Gastrocnemius medialis (tissue), 4 donors: ENCODE results near the gene RAD51B. TPM values are rescaled to one million over a fixed set of nuclear protein-coding genes. Genes with fewer than 3 reads are reported as not detected.

Source experiments
- ATAC-seq, 2 donors: fragments of 150-250 bp; one replicate each; pipeline ENCODE4 v1.9.1; 2016
- DNase-seq, 2 donors: peaks; one replicate each; pipeline ENCODE4 v3.0.0-alpha.2; 2019
- H3K27ac ChIP-seq, 4 donors: fragments of 200-600 bp; sonication (generic); 1 replicate in 1 of 4; 2 replicates in 3 of 4; pipeline ENCODE4 v1.5.1; 2016 to 2018; ENCODE audit warnings: mild to moderate bottlenecking in 2 of 4, moderate library complexity in 1 of 4
- H3K27me3 ChIP-seq, 3 donors: fragments of 200-600 bp; sonication (generic) in 2 of 3; 1 replicate in 1 of 3; 2 replicates in 2 of 3; pipeline versions ENCODE4 v1.5.1 to v1.6.0; 2016 to 2019; ENCODE audit warnings: mild to moderate bottlenecking in 1 of 3, moderate library complexity in 1 of 3
- H3K36me3 ChIP-seq, 2 donors: fragments of 200-600 bp; sonication (generic) in 1 of 2; one replicate each; pipeline ENCODE4 v1.5.1; 2017 to 2018
- H3K4me1 ChIP-seq, 2 donors: fragments of 200-600 bp; sonication (generic) in 1 of 2; one replicate each; pipeline ENCODE4 v1.5.1; 2016 to 2017; ENCODE audit warnings: mild to moderate bottlenecking in 2 of 2
- H3K4me3 ChIP-seq, 4 donors: fragments of 200-600 bp; sonication (generic) in 3 of 4; 1 replicate in 1 of 4; 2 replicates in 3 of 4; pipeline ENCODE4 v1.5.1; 2016 to 2019; ENCODE audit warnings: mild to moderate bottlenecking in 2 of 4
- H3K9me3 ChIP-seq, 3 donors: fragments of 200-600 bp; sonication (generic) in 2 of 3; 1 replicate in 1 of 3; 2 replicates in 2 of 3; pipeline ENCODE4 v1.5.1; 2016 to 2019
- CTCF ChIP-seq, 5 experiments: fragments of 450-650 bp in 3 of 5; fragments of 200-600 bp in 2 of 5; sonication (generic) in 2 of 5; IDR thresholded peaks in 4 of 5; conservative IDR thresholded peaks in 1 of 5; 1 replicate in 4 of 5; 2 replicates in 1 of 5; pipeline ENCODE4 v1.5.1; 2016 to 2019; ENCODE audit warnings: antibody characterized with exemption in 5 of 5, mild to moderate bottlenecking in 3 of 5, moderate library complexity in 3 of 5
- POLR2A ChIP-seq, 2 donors: fragments of 450-650 bp; IDR thresholded peaks; one replicate each; pipeline ENCODE4 v1.6.1; 2017; ENCODE audit warnings: antibody characterized with exemption in 2 of 2, mild to moderate bottlenecking in 2 of 2, moderate library complexity in 2 of 2
- in situ Hi-C, 4 donors: fragments of 200-750 bp; cut with MboI; loops; one replicate each; pipeline versions ENCODE4 v1.15.0 to v1.8.0; 2017; ENCODE audit warnings: low sequenced_read_pairs in 4 of 4
- intact Hi-C: fragments of 100-400 bp; cut with DNase I; formaldehyde crosslinking; loops from one replicate; pipeline ENCODE4 v1.15.1; 2023; ENCODE audit warnings: low total_unique reads
- total RNA-seq, 4 donors: library from RNA; depleted of rRNA; stranded (reverse); fragments of >200 nt; gene quantifications; one replicate each; pipeline versions ENCODE4 v1.1.0 to v1.2.3, GENCODE V29; 2016

RAD51B gene
- total RNA-seq, 4 donors from 2014 or later = 1.6 to 3.3 (median 2.4) TPM

GRCh38 chr14:68397371-68397811 is 577.8 kb downstream of the RAD51B start:
- peak in 1 of 2 donors; percentile 32 for ATAC-seq
- H3K36me3 ChIP-seq = no peaks in the 10 kb centered on the region
- H3K27me3 ChIP-seq = no peaks in the 10 kb centered on the region
- H3K4me3 ChIP-seq = no peak overlapping the region
- intact Hi-C loops (no loop called here), in situ Hi-C loops (no loop called here)
- peaks cover 29 to 38% of the 10 kb centered on the region in 2 donors for H3K4me1 ChIP-seq
- H3K9me3 ChIP-seq = no peaks in the 10 kb centered on the region
- H3K27ac ChIP-seq = no peak overlapping the region
- TF ChIP-seq POLR2A (IDR thresholded peaks at IDR 0.05) = no peak
- no peak for TF ChIP-seq CTCF (IDR thresholded peaks at IDR 0.05 in 4 of 5, conservative IDR thresholded peaks at IDR 0.05 in 1 of 5)
- peak; percentile 42 to 68 for DNase-seq

GRCh38 chr14:68397822-68398221 is 578.2 kb downstream of the RAD51B start:
- ATAC-seq (no peak), DNase-seq (no peak)
- Histone ChIP-seq H3K4me1 (peaks cover 29 to 37% of the 10 kb centered on the region in 2 donors), H3K27me3 (no peaks in the 10 kb centered on the region), H3K9me3 (no peaks in the 10 kb centered on the region), H3K36me3 (no peaks in the 10 kb centered on the region), H3K4me3 (no peak overlapping the region), H3K27ac (no peak overlapping the region)
- intact Hi-C loops (no loop called here), in situ Hi-C loops (no loop called here)
- no peak for TF ChIP-seq POLR2A (IDR thresholded peaks at IDR 0.05)
- no peak for TF ChIP-seq CTCF (IDR thresholded peaks at IDR 0.05 in 4 of 5, conservative IDR thresholded peaks at IDR 0.05 in 1 of 5)

- ATAC-seq (no peak), DNase-seq (no peak)
- in situ Hi-C loops (no loop called here), intact Hi-C loops (no loop called here)
- Histone ChIP-seq H3K27me3 (no peaks in the 10 kb centered on the region), H3K36me3 (no peaks in the 10 kb centered on the region), H3K27ac (no peak overlapping the region), H3K4me3 (no peak overlapping the region), H3K4me1 (peaks cover 29 to 32% of the 10 kb centered on the region in 2 donors), H3K9me3 (no peaks in the 10 kb centered on the region)
- no peak for TF ChIP-seq POLR2A (IDR thresholded peaks at IDR 0.05)
- no peak for TF ChIP-seq CTCF (IDR thresholded peaks at IDR 0.05 in 4 of 5, conservative IDR thresholded peaks at IDR 0.05 in 1 of 5)
These were observed 578.8 kb downstream of the RAD51B start for GRCh38 chr14:68398370-68398769.

GRCh38 chr14:68399971-68400370 is 580.4 kb downstream of the RAD51B start:
- no peak for DNase-seq
- no peak for ATAC-seq
- H3K4me1 ChIP-seq = peaks cover 30 to 32% of the 10 kb centered on the region in 2 donors
- TF ChIP-seq POLR2A (IDR thresholded peaks at IDR 0.05) (no peak), CTCF (IDR thresholded peaks at IDR 0.05 in 4 of 5, conservative IDR thresholded peaks at IDR 0.05 in 1 of 5) (no peak)
- no peaks in the 10 kb centered on the region for H3K9me3 ChIP-seq
- intact Hi-C loops = no loop called here
- H3K27ac ChIP-seq = no peak overlapping the region
- H3K4me3 ChIP-seq = no peak overlapping the region
- in situ Hi-C loops = no loop called here
- H3K27me3 ChIP-seq = no peaks in the 10 kb centered on the region
- no peaks in the 10 kb centered on the region for H3K36me3 ChIP-seq

GRCh38 chr14:68401317-68401716 is 581.7 kb downstream of the RAD51B start:
- ATAC-seq (peak in 1 of 2 donors; percentile 64), DNase-seq (no peak)
- peak overlapping the region in 3 of 4 donors; percentile 13 to 36 (median 31) for H3K27ac ChIP-seq
- no peak for TF ChIP-seq CTCF (IDR thresholded peaks at IDR 0.05 in 4 of 5, conservative IDR thresholded peaks at IDR 0.05 in 1 of 5)
- TF ChIP-seq POLR2A (IDR thresholded peaks at IDR 0.05) = no peak
- in situ Hi-C loops (no loop called here), intact Hi-C loops (no loop called here)
- H3K27me3 ChIP-seq = no peaks in the 10 kb centered on the region
- H3K4me1 ChIP-seq = peaks cover 23 to 32% of the 10 kb centered on the region in 2 donors
- H3K36me3 ChIP-seq = no peaks in the 10 kb centered on the region
- no peaks in the 10 kb centered on the region for H3K9me3 ChIP-seq
- peak overlapping the region in 1 of 4 donors; percentile 16 for H3K4me3 ChIP-seq
